ENCODE measurements around the gene CCDC149. TPM values are rescaled to one million over a fixed set of nuclear protein-coding genes. Genes with fewer than 3 reads are reported as not detected.

CCDC149 gene
- total and polyA plus RNA-seq, 12 donors = 6.1 to 17.7 (median 9.3) TPM

DNA sequence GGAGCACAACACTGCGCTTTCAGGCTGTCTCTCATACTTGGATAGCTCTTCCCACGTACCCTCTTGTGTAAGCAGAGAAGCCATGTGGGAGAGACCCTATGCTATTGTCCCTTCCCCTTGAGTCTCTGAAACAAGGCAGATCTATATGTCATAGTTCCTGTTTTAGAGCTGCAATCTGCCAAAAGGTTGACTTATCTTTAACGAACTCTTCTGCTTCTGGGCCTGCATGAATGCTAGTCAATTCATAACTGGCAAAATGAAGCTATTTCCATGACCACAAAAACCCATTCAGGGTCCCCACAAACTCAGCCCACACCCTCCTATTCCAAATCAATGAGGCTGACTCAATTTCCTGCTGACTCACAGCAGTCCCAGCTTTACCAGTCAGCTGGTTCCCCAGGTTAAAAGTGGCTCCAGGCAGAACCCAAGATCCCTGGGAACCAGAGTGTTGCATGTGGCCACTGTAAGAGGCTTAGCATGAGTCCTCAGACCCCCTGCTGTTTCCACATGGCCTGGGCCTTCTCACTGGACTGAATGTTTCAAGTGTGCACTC is 142.7 kb downstream of the CCDC149 start:
- H3K9me3 ChIP-seq = peaks cover 0 to 7% (median 0%) of the 10 kb centered on the region in 11 donors
- TF ChIP-seq, protein P1, sequence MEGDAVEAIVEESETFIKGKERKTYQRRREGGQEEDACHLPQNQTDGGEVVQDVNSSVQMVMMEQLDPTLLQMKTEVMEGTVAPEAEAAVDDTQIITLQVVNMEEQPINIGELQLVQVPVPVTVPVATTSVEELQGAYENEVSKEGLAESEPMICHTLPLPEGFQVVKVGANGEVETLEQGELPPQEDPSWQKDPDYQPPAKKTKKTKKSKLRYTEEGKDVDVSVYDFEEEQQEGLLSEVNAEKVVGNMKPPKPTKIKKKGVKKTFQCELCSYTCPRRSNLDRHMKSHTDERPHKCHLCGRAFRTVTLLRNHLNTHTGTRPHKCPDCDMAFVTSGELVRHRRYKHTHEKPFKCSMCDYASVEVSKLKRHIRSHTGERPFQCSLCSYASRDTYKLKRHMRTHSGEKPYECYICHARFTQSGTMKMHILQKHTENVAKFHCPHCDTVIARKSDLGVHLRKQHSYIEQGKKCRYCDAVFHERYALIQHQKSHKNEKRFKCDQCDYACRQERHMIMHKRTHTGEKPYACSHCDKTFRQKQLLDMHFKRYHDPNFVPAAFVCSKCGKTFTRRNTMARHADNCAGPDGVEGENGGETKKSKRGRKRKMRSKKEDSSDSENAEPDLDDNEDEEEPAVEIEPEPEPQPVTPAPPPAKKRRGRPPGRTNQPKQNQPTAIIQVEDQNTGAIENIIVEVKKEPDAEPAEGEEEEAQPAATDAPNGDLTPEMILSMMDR (IDR thresholded peaks at IDR 0.05) = no peak
- H3K27ac ChIP-seq = no peak overlapping the region
- ATAC-seq (no peak), DNase-seq (no peak)
- intact Hi-C loops (cut with DNase I) = no loop called here
- peaks cover 0 to 10% (median 0%) of the 10 kb centered on the region in 9 donors for H3K4me1 ChIP-seq
- 73 to 78% methylated on average over 3 of the region's 3 CpGs for WGBS, 2 donors
- no peaks in the 10 kb centered on the region for H3K27me3 ChIP-seq
- H3K4me3 ChIP-seq = no peak overlapping the region
- no peaks in the 10 kb centered on the region for H3K36me3 ChIP-seq

DNA sequence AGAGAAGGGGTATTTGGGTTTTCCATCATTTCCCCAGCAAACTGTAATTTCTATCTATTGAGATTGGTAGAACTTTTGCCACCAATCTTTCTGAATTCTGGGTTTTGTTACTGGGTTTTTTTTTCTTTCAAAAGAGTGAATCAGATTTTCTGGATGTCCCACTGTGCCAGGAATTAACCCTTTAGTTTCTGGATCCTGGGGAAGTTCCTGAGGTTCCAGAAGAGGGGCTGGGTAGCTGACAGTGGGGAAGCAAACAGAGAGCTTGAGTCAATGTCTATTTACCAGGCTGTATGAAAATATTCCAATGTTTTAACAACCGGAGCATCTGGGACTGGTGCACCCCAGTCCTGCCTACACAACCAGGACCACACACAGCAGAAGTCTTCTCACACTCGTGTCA is 143.3 kb downstream of the CCDC149 start:
- TF ChIP-seq, protein P1 (IDR thresholded peaks at IDR 0.05) = no peak
- peaks cover 0 to 10% (median 0%) of the 10 kb centered on the region in 9 donors for H3K4me1 ChIP-seq
- no peak overlapping the region for H3K4me3 ChIP-seq
- H3K36me3 ChIP-seq = no peaks in the 10 kb centered on the region
- DNase-seq (no peak), ATAC-seq (no peak)
- peaks cover 0 to 7% (median 0%) of the 10 kb centered on the region in 11 donors for H3K9me3 ChIP-seq
- no peaks in the 10 kb centered on the region for H3K27me3 ChIP-seq
- no peak overlapping the region for H3K27ac ChIP-seq
- intact Hi-C loops (cut with DNase I) = no loop called here
- WGBS, 2 donors = 83 to 93% methylated on average over 2 of the region's 2 CpGs

DNA sequence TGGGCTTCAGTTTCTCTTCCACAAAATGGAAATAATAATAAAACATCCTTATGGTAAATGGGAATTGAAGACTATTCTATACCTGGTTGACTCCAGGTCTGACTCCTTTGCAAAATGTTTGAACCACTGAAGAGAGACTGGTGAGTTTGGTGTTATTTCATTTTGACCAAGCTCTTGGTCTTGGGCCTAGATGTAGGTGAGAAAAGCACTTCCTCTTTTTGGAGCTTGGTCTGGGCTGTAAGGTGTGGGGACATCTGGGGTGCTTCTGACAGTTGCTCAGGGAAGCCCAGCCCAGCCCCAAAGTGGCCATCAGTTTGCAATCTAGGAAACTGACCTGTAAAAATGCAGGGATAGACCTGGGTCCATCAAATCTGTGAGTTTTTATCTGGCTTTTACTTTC is 144.2 kb downstream of the CCDC149 start:
- no peak for DNase-seq
- peaks cover 0 to 7% (median 0%) of the 10 kb centered on the region in 11 donors for H3K9me3 ChIP-seq
- intact Hi-C loops (cut with DNase I) = no loop called here
- no peaks in the 10 kb centered on the region for H3K27me3 ChIP-seq
- ATAC-seq = no peak
- H3K27ac ChIP-seq = no peak overlapping the region
- H3K4me3 ChIP-seq = no peak overlapping the region
- no peaks in the 10 kb centered on the region for H3K36me3 ChIP-seq
- TF ChIP-seq, protein P1 (IDR thresholded peaks at IDR 0.05) = no peak
- peaks cover 0 to 17% (median 0%) of the 10 kb centered on the region in 9 donors for H3K4me1 ChIP-seq

DNA sequence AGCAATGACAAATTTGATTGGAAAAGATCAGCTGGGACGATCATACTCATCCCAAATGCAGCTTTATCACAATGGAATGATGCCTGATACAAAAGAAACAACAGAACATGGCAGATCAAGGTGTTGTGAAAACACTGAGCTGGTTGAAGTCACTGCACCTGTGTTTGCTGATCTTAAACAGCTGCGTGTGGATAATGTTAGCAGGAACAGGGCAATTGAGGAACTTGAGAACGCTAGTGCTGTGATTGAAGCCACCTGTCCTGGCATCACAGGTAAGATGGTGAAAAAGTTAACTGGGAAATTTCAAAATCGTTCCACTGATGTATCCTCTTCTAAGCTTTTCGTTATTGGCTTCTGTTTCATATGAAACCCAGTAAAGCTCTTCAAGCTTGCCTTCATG is 144.8 kb downstream of the CCDC149 start:
- Histone ChIP-seq H3K4me3 (no peak overlapping the region), H3K9me3 (peaks cover 0 to 7% (median 0%) of the 10 kb centered on the region in 11 donors), H3K27ac (no peak overlapping the region), H3K36me3 (no peaks in the 10 kb centered on the region), H3K27me3 (no peaks in the 10 kb centered on the region), H3K4me1 (peaks cover 0 to 17% (median 0%) of the 10 kb centered on the region in 9 donors)
- ATAC-seq (no peak), DNase-seq (no peak)
- WGBS, 2 donors = 84 to 85% methylated on average over 5 of the region's 5 CpGs
- intact Hi-C loops (cut with DNase I) = no loop called here
- TF ChIP-seq, protein P1 (IDR thresholded peaks at IDR 0.05) = no peak

Measured in heart right ventricle (tissue), 16 donors.